B cell (primary cell): ENCODE measurements around the gene C11orf21. TPM values are rescaled to one million over a fixed set of nuclear protein-coding genes. Genes with fewer than 3 reads are reported as not detected.

Source experiments
- ATAC-seq: fragments of 200-7000 bp; cut with Tn5 transposase; one replicate; pipeline ENCODE4 v1.10.0; 2021; ENCODE audit warnings: low read depth, mild to moderate bottlenecking, moderate number of reproducible peaks, moderate library complexity
- CTCF ChIA-PET: fragments of 350-600 bp; sonication (Branson Sonifier 250); formaldehyde crosslinking; loops from one replicate; lab custom pipeline; 2021; ENCODE audit warnings: antibody characterized with exemption, inconsistent platforms; lab: Charles Lee
- POLR2A ChIA-PET: fragments of 350-600 bp; sonication (Branson Sonifier 250); formaldehyde crosslinking; loops from one replicate; lab custom pipeline; 2021; ENCODE audit warnings: antibody characterized with exemption; lab: Charles Lee
- DNase-seq: peaks from one replicate; pipeline ENCODE4 v3.0.0; 2013
- H2AFZ ChIP-seq: 2 replicates; pipeline ENCODE4 v1.6.1; 2012; ENCODE audit warnings: mild to moderate bottlenecking, low read depth, low read length; ENCODE audit not compliant: insufficient read depth, poor library complexity, severe bottlenecking
- H3K27ac ChIP-seq, 2 donors: 1 replicate in 1 of 2; 2 replicates in 1 of 2; pipeline ENCODE4 v1.5.1; 2012 to 2013; ENCODE audit warnings: low read length in 2 of 2, mild to moderate bottlenecking in 2 of 2, moderate library complexity in 1 of 2
- H3K27me3 ChIP-seq, 4 experiments: fragments of 200-600 bp in 1 of 4; sonication (generic) in 1 of 4; replicated peaks in 1 of 4; 1 replicate in 2 of 4; 2 replicates in 2 of 4; pipeline versions ENCODE4 v1.6.1 to v1.7.0; 2013 to 2016; ENCODE audit warnings: low read length in 3 of 4, mild to moderate bottlenecking in 2 of 4, mixed read lengths in 1 of 4, moderate library complexity in 1 of 4; ENCODE audit not compliant: insufficient read depth in 4 of 4, control insufficient read depth in 3 of 4; ENCODE audit errors: control extremely low read depth in 1 of 4
- H3K36me3 ChIP-seq, 2 experiments: replicated peaks in 1 of 2; 1 replicate in 1 of 2; 2 replicates in 1 of 2; pipeline versions ENCODE4 v1.6.1 to v1.7.1; 2013; ENCODE audit warnings: low read length in 1 of 2; ENCODE audit not compliant: insufficient read depth in 2 of 2, control insufficient read depth in 1 of 2; ENCODE audit errors: control extremely low read depth in 1 of 2, extremely low read depth in 1 of 2
- H3K4me1 ChIP-seq, 2 donors: fragments of 200-600 bp in 1 of 2; sonication (generic) in 1 of 2; 1 replicate in 1 of 2; 2 replicates in 1 of 2; pipeline versions ENCODE4 v1.5.1 to v1.6.1; 2013 to 2017; ENCODE audit warnings: low read length in 2 of 2; ENCODE audit not compliant: control insufficient read depth in 2 of 2, insufficient read depth in 2 of 2
- H3K4me2 ChIP-seq: replicated peaks from 2 replicates; pipeline ENCODE3; 2012; ENCODE audit warnings: mild to moderate bottlenecking, low read depth, low read length; ENCODE audit not compliant: poor library complexity, severe bottlenecking
- H3K4me3 ChIP-seq, 5 experiments: fragments of 200-600 bp in 1 of 5; sonication (generic) in 1 of 5; 1 replicate in 3 of 5; 2 replicates in 2 of 5; pipeline versions ENCODE4 v1.5.1 to v1.7.0; 2011 to 2016; ENCODE audit warnings: low read length in 4 of 5, mild to moderate bottlenecking in 4 of 5, low read depth in 2 of 5, control low read depth in 1 of 5, moderate library complexity in 1 of 5; ENCODE audit not compliant: insufficient read depth in 1 of 5; ENCODE audit errors: control extremely low read depth in 1 of 5, extremely low read depth in 1 of 5
- H3K79me2 ChIP-seq: fragments of 200-600 bp; sonication (generic); one replicate; pipeline ENCODE4 v1.6.0; 2016; ENCODE audit warnings: low read length; ENCODE audit not compliant: control insufficient read depth, insufficient read depth
- H3K9ac ChIP-seq: fragments of 200-600 bp; sonication (generic); 2 replicates; pipeline ENCODE4 v1.6.1; 2017; ENCODE audit warnings: mild to moderate bottlenecking, low read length, moderate library complexity
- H3K9me3 ChIP-seq, 3 donors: one replicate each; pipeline versions ENCODE4 v1.6.1 to v1.7.1; 2013; ENCODE audit warnings: low read length in 2 of 3; ENCODE audit not compliant: control insufficient read depth in 2 of 3, insufficient read depth in 1 of 3; ENCODE audit errors: control extremely low read depth in 1 of 3
- H4K20me1 ChIP-seq: 2 replicates; pipeline ENCODE4 v1.6.0; 2012; ENCODE audit warnings: mild to moderate bottlenecking, low read length; ENCODE audit not compliant: insufficient read depth, control insufficient read depth, poor library complexity, severe bottlenecking
- H3K27ac Mint-ChIP-seq: one replicate; pipeline ENCODE4 v1.8.0; 2021; ENCODE audit warnings: mixed read lengths
- H3K27me3 Mint-ChIP-seq: one replicate; pipeline ENCODE4 v1.8.0; 2021; ENCODE audit warnings: mixed read lengths
- H3K4me1 Mint-ChIP-seq: one replicate; pipeline ENCODE4 v1.8.0; 2021; ENCODE audit warnings: mixed read lengths
- H3K4me3 Mint-ChIP-seq: one replicate; pipeline ENCODE4 v1.8.0; 2021; ENCODE audit warnings: mixed read lengths
- H3K9me3 Mint-ChIP-seq: one replicate; pipeline ENCODE4 v1.8.0; 2022; ENCODE audit warnings: mixed read lengths; ENCODE audit not compliant: insufficient read depth
- EZH2 ChIP-seq: IDR thresholded peaks from 2 replicates; pipeline ENCODE4 v1.6.1; 2012; ENCODE audit warnings: borderline replicate concordance, low read depth, mild to moderate bottlenecking, moderate library complexity, low read length; ENCODE audit not compliant: insufficient read depth, poor library complexity, severe bottlenecking
- WGBS: methylation state at CpG from one replicate; pipeline ENCODE4 v1.1.5; 2013; ENCODE audit warnings: missing lambda C conversion rate; ENCODE audit not compliant: insufficient coverage; 5-methylcytosine and 5-hydroxymethylcytosine counted together
- intact Hi-C: fragments of 100-400 bp; cut with micrococcal nuclease; formaldehyde crosslinking; loops from one replicate; pipeline ENCODE4 v1.10.0; 2022
- polyA plus RNA-seq: library from polyadenylated mRNA; depleted of rRNA; stranded (reverse); fragments of >200 nt; gene quantifications from 2 replicates; pipeline ENCODE4 v1.2.3, GENCODE V29; 2012
- total RNA-seq, 2 donors: library from RNA; stranded (reverse); fragments of 120-200 nt in 1 of 2; gene quantifications; 1 replicate in 1 of 2; 2 replicates in 1 of 2; pipeline versions ENCODE4 v1.2.3 to v1.2.4, GENCODE V29; 2013 to 2022
- TF ChIP-seq, protein P1 (sequence below): fragments of 200-600 bp; IDR thresholded peaks from one replicate; pipeline ENCODE4 v1.8.0; 2022; ENCODE audit warnings: antibody characterized with exemption, mild to moderate bottlenecking

C11orf21 gene
- total and polyA plus RNA-seq, 2 donors (not counting 1 experiment from before 2014, with no cell fraction given): 22.8 to 38.9 TPM

DNA sequence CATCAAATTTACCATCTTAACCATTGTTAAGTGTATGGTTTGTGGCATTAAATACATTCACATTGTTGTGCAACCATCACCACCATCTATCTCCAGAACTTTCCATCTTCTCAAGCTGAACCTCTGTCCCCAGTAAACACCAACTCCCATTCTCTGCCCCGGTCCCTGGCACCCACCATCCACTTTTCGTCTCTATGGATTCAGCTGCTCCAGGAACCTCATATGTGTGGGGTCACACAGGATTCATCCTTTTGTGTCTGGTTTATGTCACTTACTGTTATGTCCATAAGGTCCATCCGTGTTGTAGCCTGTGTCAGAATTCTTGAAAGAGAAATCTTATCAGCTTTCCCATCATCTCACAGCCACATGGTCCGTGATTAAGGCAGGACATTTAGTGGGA is 16.4 kb upstream of the C11orf21 start:
- Histone ChIP-seq H3K9ac (no peak overlapping the region), H3K9me3 (peaks cover 0 to 7% (median 0%) of the 10 kb centered on the region in 3 donors), H3K4me1 (peaks cover 0 to 13% of the 10 kb centered on the region in 2 donors), H2AFZ (no peak overlapping the region), H3K27ac (no peak overlapping the region), H3K4me2 (no peak overlapping the region), H3K27me3 (peaks cover 0 to 2% (median 0%) of the 10 kb centered on the region in 4 experiments), H3K4me3 (no peak overlapping the region), H3K79me2 (no peaks in the 10 kb centered on the region), H3K36me3 (no peaks in the 10 kb centered on the region), H4K20me1 (no peaks in the 10 kb centered on the region)
- no peak overlapping the region for H3K4me3 Mint-ChIP-seq
- peaks cover 5% of the 10 kb centered on the region for H3K9me3 Mint-ChIP-seq
- H3K4me1 Mint-ChIP-seq: no peaks in the 10 kb centered on the region
- H3K27ac Mint-ChIP-seq: no peak overlapping the region
- DNase-seq (no peak), ATAC-seq (no peak)
- no peak for TF ChIP-seq EZH2
- 96% methylated on average over 3 of the region's 4 CpGs for WGBS
- CTCF ChIA-PET: interaction anchor here (1.5 to 3.0 kb wide), 2 partner anchors 12 to 102 kb away, joined by 4 to 11 read pairs; no protein-coding TSS in a partner anchor
- POLR2A ChIA-PET: no interaction called here
- H3K27me3 Mint-ChIP-seq: peaks cover 8% of the 10 kb centered on the region
- intact Hi-C loops: no loop called here

DNA sequence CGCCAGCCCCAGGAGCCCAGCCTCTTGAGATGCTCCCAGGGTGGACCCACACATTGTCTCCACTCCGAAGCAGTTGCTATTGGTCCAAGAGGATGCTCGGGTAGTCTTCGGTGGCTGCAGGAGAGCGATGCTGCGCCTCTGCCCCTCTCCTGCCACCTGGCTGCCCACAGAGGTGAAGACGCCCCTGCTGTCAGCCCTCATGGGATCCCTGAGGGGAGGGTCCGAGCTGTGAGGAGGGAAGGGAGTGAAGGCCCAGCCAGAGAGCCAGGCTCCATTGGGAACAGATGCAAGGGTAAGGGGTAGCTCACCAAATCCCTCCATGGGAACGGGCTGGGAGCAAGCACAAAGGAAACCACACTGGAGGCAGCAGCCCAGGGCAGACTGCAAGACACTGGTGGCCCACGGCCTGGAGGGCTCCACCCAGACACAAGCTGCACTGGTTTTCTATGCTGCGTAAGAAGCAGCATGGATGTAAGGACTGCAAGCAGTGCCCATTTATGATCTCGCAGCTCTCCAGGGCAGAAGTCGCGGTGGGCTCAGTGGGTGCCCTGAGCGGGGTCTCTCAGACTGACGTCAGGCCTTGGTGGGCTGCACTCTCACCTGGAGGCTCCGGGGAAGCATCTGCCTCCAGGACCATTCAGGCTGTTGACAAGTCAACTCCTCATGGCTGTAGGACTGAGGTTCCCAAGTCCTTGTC is 15.8 kb upstream of the C11orf21 start:
- WGBS: 92% methylated on average over 17 of the region's 17 CpGs

More for the DNA sequence above, 15.8 kb upstream of the C11orf21 start:
- no peaks in the 10 kb centered on the region for H3K9me3 Mint-ChIP-seq
- ATAC-seq (no peak), DNase-seq (no peak)
- H3K4me2 ChIP-seq: no peak overlapping the region
- H4K20me1 ChIP-seq: no peaks in the 10 kb centered on the region
- H3K27me3 Mint-ChIP-seq: peaks cover 4% of the 10 kb centered on the region
- no peaks in the 10 kb centered on the region for H3K36me3 ChIP-seq
- ChIA-PET CTCF (interaction anchor here (0.9 to 3.0 kb wide), 3 partner anchors 11 to 103 kb away, joined by 4 to 11 read pairs (median 4); no protein-coding TSS in a partner anchor), POLR2A (no interaction called here)
- peaks cover 0 to 13% of the 10 kb centered on the region in 2 donors for H3K4me1 ChIP-seq
- no peaks in the 10 kb centered on the region for H3K79me2 ChIP-seq
- no peak overlapping the region for H3K4me3 ChIP-seq
- H3K9ac ChIP-seq: no peak overlapping the region
- no peak overlapping the region for H3K27ac ChIP-seq
- intact Hi-C loops: no loop called here
- H3K4me1 Mint-ChIP-seq: no peaks in the 10 kb centered on the region
- H3K4me3 Mint-ChIP-seq: no peak overlapping the region
- no peak overlapping the region for H2AFZ ChIP-seq
- H3K27ac Mint-ChIP-seq: no peak overlapping the region
- H3K9me3 ChIP-seq: peaks cover 0 to 7% (median 0%) of the 10 kb centered on the region in 3 donors
- H3K27me3 ChIP-seq: peaks cover 0 to 2% (median 0%) of the 10 kb centered on the region in 4 experiments
- TF ChIP-seq EZH2: no peak
- TF ChIP-seq, protein P1, sequence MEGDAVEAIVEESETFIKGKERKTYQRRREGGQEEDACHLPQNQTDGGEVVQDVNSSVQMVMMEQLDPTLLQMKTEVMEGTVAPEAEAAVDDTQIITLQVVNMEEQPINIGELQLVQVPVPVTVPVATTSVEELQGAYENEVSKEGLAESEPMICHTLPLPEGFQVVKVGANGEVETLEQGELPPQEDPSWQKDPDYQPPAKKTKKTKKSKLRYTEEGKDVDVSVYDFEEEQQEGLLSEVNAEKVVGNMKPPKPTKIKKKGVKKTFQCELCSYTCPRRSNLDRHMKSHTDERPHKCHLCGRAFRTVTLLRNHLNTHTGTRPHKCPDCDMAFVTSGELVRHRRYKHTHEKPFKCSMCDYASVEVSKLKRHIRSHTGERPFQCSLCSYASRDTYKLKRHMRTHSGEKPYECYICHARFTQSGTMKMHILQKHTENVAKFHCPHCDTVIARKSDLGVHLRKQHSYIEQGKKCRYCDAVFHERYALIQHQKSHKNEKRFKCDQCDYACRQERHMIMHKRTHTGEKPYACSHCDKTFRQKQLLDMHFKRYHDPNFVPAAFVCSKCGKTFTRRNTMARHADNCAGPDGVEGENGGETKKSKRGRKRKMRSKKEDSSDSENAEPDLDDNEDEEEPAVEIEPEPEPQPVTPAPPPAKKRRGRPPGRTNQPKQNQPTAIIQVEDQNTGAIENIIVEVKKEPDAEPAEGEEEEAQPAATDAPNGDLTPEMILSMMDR: no peak
